HEK293T (cell line): ENCODE measurements around the gene MDH2.

Experiments used
- ARNT ChIP-seq: fragments of 450-650 bp; IDR thresholded peaks from 2 replicates; pipeline ENCODE4 v1.6.1; 2017; ENCODE audit warnings: mild to moderate bottlenecking
- BHLHE40 ChIP-seq: fragments of 450-650 bp; IDR thresholded peaks from 2 replicates; pipeline ENCODE4 v1.6.1; 2016; ENCODE audit warnings: mild to moderate bottlenecking, moderate library complexity, borderline replicate concordance
- CTBP1 ChIP-seq: fragments of 450-650 bp; IDR thresholded peaks from 2 replicates; pipeline ENCODE4 v1.6.1; 2016; ENCODE audit warnings: borderline replicate concordance
- FOXK2 ChIP-seq: fragments of 450-650 bp; IDR thresholded peaks from 2 replicates; pipeline ENCODE4 v1.6.1; 2016; ENCODE audit warnings: mild to moderate bottlenecking
- HDGF ChIP-seq: fragments of 450-650 bp; IDR thresholded peaks from 2 replicates; pipeline ENCODE4 v1.6.1; 2017; ENCODE audit warnings: antibody characterized with exemption, borderline replicate concordance
- SP1 ChIP-seq: fragments of 450-650 bp; IDR thresholded peaks from 2 replicates; pipeline ENCODE4 v1.6.1; 2017
- SUZ12 ChIP-seq: fragments of 450-650 bp; IDR thresholded peaks from 2 replicates; pipeline ENCODE4 v1.6.1; 2016; ENCODE audit warnings: mild to moderate bottlenecking
- TARDBP ChIP-seq: fragments of 450-650 bp; IDR thresholded peaks from 2 replicates; pipeline ENCODE4 v1.6.1; 2016
- TF ChIP-seq, protein P1 (sequence below): fragments of 450-650 bp; IDR thresholded peaks from 2 replicates; pipeline ENCODE4 v1.6.1; 2016

DNA sequence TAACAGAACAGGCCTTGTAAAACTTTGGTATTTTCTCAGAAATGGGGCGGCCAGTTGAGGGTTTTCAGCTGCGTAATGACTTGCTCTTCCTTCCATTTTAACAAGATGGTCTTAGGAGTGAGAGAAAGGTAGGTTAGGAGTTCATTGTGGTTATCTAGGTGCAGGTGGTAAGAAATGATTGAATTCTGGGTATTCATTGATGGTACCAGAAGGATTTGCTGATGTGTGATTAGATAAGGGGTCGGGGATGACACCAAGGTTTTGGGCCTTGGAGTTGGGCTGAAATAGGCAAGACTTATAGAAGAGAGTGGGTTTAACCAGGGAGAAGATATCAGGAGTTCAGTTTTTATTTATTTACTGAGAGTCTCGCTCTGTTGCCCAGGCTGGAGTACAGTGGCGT, 2.6 kb downstream of the MDH2 start:
- TF ChIP-seq BHLHE40, result no peak
- TF ChIP-seq, protein P1, sequence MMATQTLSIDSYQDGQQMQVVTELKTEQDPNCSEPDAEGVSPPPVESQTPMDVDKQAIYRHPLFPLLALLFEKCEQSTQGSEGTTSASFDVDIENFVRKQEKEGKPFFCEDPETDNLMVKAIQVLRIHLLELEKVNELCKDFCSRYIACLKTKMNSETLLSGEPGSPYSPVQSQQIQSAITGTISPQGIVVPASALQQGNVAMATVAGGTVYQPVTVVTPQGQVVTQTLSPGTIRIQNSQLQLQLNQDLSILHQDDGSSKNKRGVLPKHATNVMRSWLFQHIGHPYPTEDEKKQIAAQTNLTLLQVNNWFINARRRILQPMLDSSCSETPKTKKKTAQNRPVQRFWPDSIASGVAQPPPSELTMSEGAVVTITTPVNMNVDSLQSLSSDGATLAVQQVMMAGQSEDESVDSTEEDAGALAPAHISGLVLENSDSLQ, result no peak
- no peak for TF ChIP-seq SP1
- TF ChIP-seq SUZ12, result no peak
- TF ChIP-seq HDGF, result no peak
- TF ChIP-seq CTBP1, result no peak
- no peak for TF ChIP-seq ARNT
- no peak for TF ChIP-seq FOXK2
- no peak for TF ChIP-seq TARDBP
